ENCODE measurements around the gene ADGRG1. TPM values are rescaled to one million over a fixed set of nuclear protein-coding genes. Genes with fewer than 3 reads are reported as not detected.

Gene ADGRG1
- total RNA-seq, 1 donor from 2014 or later: 47.4 TPM

- DNase-seq (ENCODE audit: low spot score): no peak
- intact Hi-C loops (cut with DNase I): no loop called here
- ATAC-seq: no peak
Measured at GRCh38 chr16:57657228-57657627, 28.8 kb downstream of the ADGRG1 start.

GRCh38 chr16:57658130-57658877 lies 29.9 kb downstream of the ADGRG1 start:
- ATAC-seq (no peak), DNase-seq (ENCODE audit: low spot score) (no peak)
- intact Hi-C loops (cut with DNase I): no loop called here

- no peak for ATAC-seq
- intact Hi-C loops (cut with DNase I): no loop called here
- DNase-seq (ENCODE audit: low spot score): no peak
Measured at GRCh38 chr16:57658878-57659674, 30.6 kb downstream of the ADGRG1 start.

GRCh38 chr16:57660715-57661463 lies 32.5 kb downstream of the ADGRG1 start:
- DNase-seq (ENCODE audit: low spot score) (no peak), ATAC-seq (no peak)
- intact Hi-C loops (cut with DNase I): no loop called here

GRCh38 chr16:57661510-57661909 lies 33.1 kb downstream of the ADGRG1 start:
- intact Hi-C loops (cut with DNase I): no loop called here
- ATAC-seq (no peak), DNase-seq (ENCODE audit: low spot score) (no peak)

GRCh38 chr16:57661936-57662906 lies 33.8 kb downstream of the ADGRG1 start:
- DNase-seq (ENCODE audit: low spot score) (no peak), ATAC-seq (no peak)
- intact Hi-C loops (cut with DNase I): no loop called here

GRCh38 chr16:57663436-57663835 lies 35.0 kb downstream of the ADGRG1 start:
- DNase-seq (ENCODE audit: low spot score): no peak
- ATAC-seq: no peak
- intact Hi-C loops (cut with DNase I): no loop called here

GRCh38 chr16:57663917-57664661 lies 35.7 kb downstream of the ADGRG1 start:
- ATAC-seq (no peak), DNase-seq (ENCODE audit: low spot score) (no peak)
- intact Hi-C loops (cut with DNase I): no loop called here

- ATAC-seq: no peak
- DNase-seq (ENCODE audit: low spot score): no peak
- intact Hi-C loops (cut with DNase I): no loop called here
Measured at GRCh38 chr16:57664662-57665025, 36.2 kb downstream of the ADGRG1 start.

GRCh38 chr16:57665541-57665940 lies 37.1 kb downstream of the ADGRG1 start:
- intact Hi-C loops (cut with DNase I): no loop called here
- ATAC-seq (no peak), DNase-seq (ENCODE audit: low spot score) (no peak)

- no peak for ATAC-seq
- DNase-seq (ENCODE audit: low spot score): no peak
Measured at GRCh38 chr16:57666353-57667047, 38.1 kb downstream of the ADGRG1 start.

GRCh38 chr16:57667048-57667525 lies 38.7 kb downstream of the ADGRG1 start:
- DNase-seq (ENCODE audit: low spot score) (no peak), ATAC-seq (peak; percentile 12)
- intact Hi-C loops (cut with DNase I): no loop called here

More at GRCh38 chr16:57666353-57667047, 38.1 kb downstream of the ADGRG1 start:
- intact Hi-C loops (cut with DNase I): no loop called here

- no peak for DNase-seq (ENCODE audit: low spot score)
- ATAC-seq: peak; percentile 27
- intact Hi-C loops (cut with DNase I): no loop called here
Measured at GRCh38 chr16:57667526-57668262, 39.3 kb downstream of the ADGRG1 start.

- intact Hi-C loops (cut with DNase I): no loop called here
- ATAC-seq (no peak), DNase-seq (ENCODE audit: low spot score) (no peak)
Measured at GRCh38 chr16:57668263-57668571, 39.8 kb downstream of the ADGRG1 start, which contains the start of gene ADGRG3. ADGRG3 (plus strand) TSS chr16:57668306; CDS start chr16:57668348, 42 bp downstream.

- intact Hi-C loops (cut with DNase I): no loop called here
- DNase-seq (ENCODE audit: low spot score): no peak
- no peak for ATAC-seq
Measured at GRCh38 chr16:57668630-57669475, 40.4 kb downstream of the ADGRG1 start.

All from sciatic nerve (tissue), 2 donors.